B cell (primary cell): Measurements from ENCODE around the gene LAIR2. TPM values are rescaled to one million over a fixed set of nuclear protein-coding genes. Genes with fewer than 3 reads are reported as not detected.

ENCODE experiments used
- ATAC-seq: fragments of 200-7000 bp; cut with Tn5 transposase; one replicate; pipeline ENCODE4 v1.10.0; 2021; ENCODE audit warnings: low read depth, mild to moderate bottlenecking, moderate number of reproducible peaks, moderate library complexity
- CTCF ChIA-PET: fragments of 350-600 bp; sonication (Branson Sonifier 250); formaldehyde crosslinking; loops from one replicate; lab custom pipeline; 2021; ENCODE audit warnings: antibody characterized with exemption, inconsistent platforms; lab: Charles Lee
- POLR2A ChIA-PET: fragments of 350-600 bp; sonication (Branson Sonifier 250); formaldehyde crosslinking; loops from one replicate; lab custom pipeline; 2021; ENCODE audit warnings: antibody characterized with exemption; lab: Charles Lee
- DNase-seq: peaks from one replicate; pipeline ENCODE4 v3.0.0; 2013
- H2AFZ ChIP-seq: 2 replicates; pipeline ENCODE4 v1.6.1; 2012; ENCODE audit warnings: mild to moderate bottlenecking, low read depth, low read length; ENCODE audit not compliant: insufficient read depth, poor library complexity, severe bottlenecking
- H3K27ac ChIP-seq, 2 donors: 1 replicate in 1 of 2; 2 replicates in 1 of 2; pipeline ENCODE4 v1.5.1; 2012 to 2013; ENCODE audit warnings: low read length in 2 of 2, mild to moderate bottlenecking in 2 of 2, moderate library complexity in 1 of 2
- H3K27me3 ChIP-seq, 4 experiments: fragments of 200-600 bp in 1 of 4; sonication (generic) in 1 of 4; replicated peaks in 1 of 4; 1 replicate in 2 of 4; 2 replicates in 2 of 4; pipeline versions ENCODE4 v1.6.1 to v1.7.0; 2013 to 2016; ENCODE audit warnings: low read length in 3 of 4, mild to moderate bottlenecking in 2 of 4, mixed read lengths in 1 of 4, moderate library complexity in 1 of 4; ENCODE audit not compliant: insufficient read depth in 4 of 4, control insufficient read depth in 3 of 4; ENCODE audit errors: control extremely low read depth in 1 of 4
- H3K36me3 ChIP-seq, 2 experiments: replicated peaks in 1 of 2; 1 replicate in 1 of 2; 2 replicates in 1 of 2; pipeline versions ENCODE4 v1.6.1 to v1.7.1; 2013; ENCODE audit warnings: low read length in 1 of 2; ENCODE audit not compliant: insufficient read depth in 2 of 2, control insufficient read depth in 1 of 2; ENCODE audit errors: control extremely low read depth in 1 of 2, extremely low read depth in 1 of 2
- H3K4me1 ChIP-seq, 2 donors: fragments of 200-600 bp in 1 of 2; sonication (generic) in 1 of 2; 1 replicate in 1 of 2; 2 replicates in 1 of 2; pipeline versions ENCODE4 v1.5.1 to v1.6.1; 2013 to 2017; ENCODE audit warnings: low read length in 2 of 2; ENCODE audit not compliant: control insufficient read depth in 2 of 2, insufficient read depth in 2 of 2
- H3K4me2 ChIP-seq: replicated peaks from 2 replicates; pipeline ENCODE3; 2012; ENCODE audit warnings: mild to moderate bottlenecking, low read depth, low read length; ENCODE audit not compliant: poor library complexity, severe bottlenecking
- H3K4me3 ChIP-seq, 5 experiments: fragments of 200-600 bp in 1 of 5; sonication (generic) in 1 of 5; 1 replicate in 3 of 5; 2 replicates in 2 of 5; pipeline versions ENCODE4 v1.5.1 to v1.7.0; 2011 to 2016; ENCODE audit warnings: low read length in 4 of 5, mild to moderate bottlenecking in 4 of 5, low read depth in 2 of 5, control low read depth in 1 of 5, moderate library complexity in 1 of 5; ENCODE audit not compliant: insufficient read depth in 1 of 5; ENCODE audit errors: control extremely low read depth in 1 of 5, extremely low read depth in 1 of 5
- H3K79me2 ChIP-seq: fragments of 200-600 bp; sonication (generic); one replicate; pipeline ENCODE4 v1.6.0; 2016; ENCODE audit warnings: low read length; ENCODE audit not compliant: control insufficient read depth, insufficient read depth
- H3K9ac ChIP-seq: fragments of 200-600 bp; sonication (generic); 2 replicates; pipeline ENCODE4 v1.6.1; 2017; ENCODE audit warnings: mild to moderate bottlenecking, low read length, moderate library complexity
- H3K9me3 ChIP-seq, 3 donors: one replicate each; pipeline versions ENCODE4 v1.6.1 to v1.7.1; 2013; ENCODE audit warnings: low read length in 2 of 3; ENCODE audit not compliant: control insufficient read depth in 2 of 3, insufficient read depth in 1 of 3; ENCODE audit errors: control extremely low read depth in 1 of 3
- H4K20me1 ChIP-seq: 2 replicates; pipeline ENCODE4 v1.6.0; 2012; ENCODE audit warnings: mild to moderate bottlenecking, low read length; ENCODE audit not compliant: insufficient read depth, control insufficient read depth, poor library complexity, severe bottlenecking
- H3K27ac Mint-ChIP-seq: one replicate; pipeline ENCODE4 v1.8.0; 2021; ENCODE audit warnings: mixed read lengths
- H3K27me3 Mint-ChIP-seq: one replicate; pipeline ENCODE4 v1.8.0; 2021; ENCODE audit warnings: mixed read lengths
- H3K4me1 Mint-ChIP-seq: one replicate; pipeline ENCODE4 v1.8.0; 2021; ENCODE audit warnings: mixed read lengths
- H3K4me3 Mint-ChIP-seq: one replicate; pipeline ENCODE4 v1.8.0; 2021; ENCODE audit warnings: mixed read lengths
- H3K9me3 Mint-ChIP-seq: one replicate; pipeline ENCODE4 v1.8.0; 2022; ENCODE audit warnings: mixed read lengths; ENCODE audit not compliant: insufficient read depth
- CTCF ChIP-seq: fragments of 200-600 bp; IDR thresholded peaks from one replicate; pipeline ENCODE4 v1.8.0; 2022; ENCODE audit warnings: antibody characterized with exemption, mild to moderate bottlenecking
- EZH2 ChIP-seq: IDR thresholded peaks from 2 replicates; pipeline ENCODE4 v1.6.1; 2012; ENCODE audit warnings: borderline replicate concordance, low read depth, mild to moderate bottlenecking, moderate library complexity, low read length; ENCODE audit not compliant: insufficient read depth, poor library complexity, severe bottlenecking
- WGBS: methylation state at CpG from one replicate; pipeline ENCODE4 v1.1.5; 2013; ENCODE audit warnings: missing lambda C conversion rate; ENCODE audit not compliant: insufficient coverage; 5-methylcytosine and 5-hydroxymethylcytosine counted together
- intact Hi-C: fragments of 100-400 bp; cut with micrococcal nuclease; formaldehyde crosslinking; loops from one replicate; pipeline ENCODE4 v1.10.0; 2022
- polyA plus RNA-seq: library from polyadenylated mRNA; depleted of rRNA; stranded (reverse); fragments of >200 nt; gene quantifications from 2 replicates; pipeline ENCODE4 v1.2.3, GENCODE V29; 2012
- total RNA-seq, 2 donors: library from RNA; stranded (reverse); fragments of 120-200 nt in 1 of 2; gene quantifications; 1 replicate in 1 of 2; 2 replicates in 1 of 2; pipeline versions ENCODE4 v1.2.3 to v1.2.4, GENCODE V29; 2013 to 2022

The LAIR2 gene
- total and polyA plus RNA-seq, 2 donors (not counting 1 experiment from before 2014, with no cell fraction given) = not detected

- H4K20me1 ChIP-seq = no peaks in the 10 kb centered on the region
- 84% methylated on average over 7 of the region's 8 CpGs for WGBS
- H3K9ac ChIP-seq = no peak overlapping the region
- no peaks in the 10 kb centered on the region for H3K36me3 ChIP-seq
- TF ChIP-seq EZH2 (no peak), CTCF (no peak)
- H3K4me2 ChIP-seq = no peak overlapping the region
- H3K27me3 ChIP-seq = peaks cover 0 to 43% (median 19%) of the 10 kb centered on the region in 4 experiments
- H3K27ac Mint-ChIP-seq = no peak overlapping the region
- no peak overlapping the region for H3K4me3 ChIP-seq
- peaks cover 14% of the 10 kb centered on the region for H3K4me1 Mint-ChIP-seq
- ATAC-seq (no peak), DNase-seq (no peak)
- intact Hi-C loops = no loop called here
- H2AFZ ChIP-seq = no peak overlapping the region
- peaks cover 38% of the 10 kb centered on the region for H3K27me3 Mint-ChIP-seq
- peaks cover 16 to 19% of the 10 kb centered on the region in 2 donors for H3K4me1 ChIP-seq
- H3K9me3 Mint-ChIP-seq = no peaks in the 10 kb centered on the region
- ChIA-PET CTCF (interaction anchor here (1.0 to 1.4 kb wide), 3 partner anchors 12 to 170 kb away, joined by 3 to 4 read pairs (median 4); no protein-coding TSS in a partner anchor), POLR2A (no interaction called here)
- no peak overlapping the region for H3K27ac ChIP-seq
- H3K4me3 Mint-ChIP-seq = no peak overlapping the region
- H3K9me3 ChIP-seq = peaks cover 0 to 19% (median 0%) of the 10 kb centered on the region in 3 donors
- H3K79me2 ChIP-seq = no peaks in the 10 kb centered on the region
These were observed 33.1 kb upstream of the LAIR2 start for GRCh38 chr19:54469496-54469934.

- ChIA-PET POLR2A (no interaction called here), CTCF (interaction anchor here (0.7 to 1.4 kb wide), 5 partner anchors 11 to 204 kb away, joined by 3 to 9 read pairs (median 4); no protein-coding TSS in a partner anchor)
- H3K79me2 ChIP-seq = no peaks in the 10 kb centered on the region
- peaks cover 12 to 16% of the 10 kb centered on the region in 2 donors for H3K4me1 ChIP-seq
- H3K27ac ChIP-seq = no peak overlapping the region
- no peak overlapping the region for H3K4me3 ChIP-seq
- H3K27ac Mint-ChIP-seq = no peak overlapping the region
- peak overlapping the region; percentile 64 for H3K4me2 ChIP-seq
- H3K27me3 ChIP-seq = peaks cover 0 to 43% (median 19%) of the 10 kb centered on the region in 4 experiments
- peak overlapping the region; percentile 53 for H3K4me3 Mint-ChIP-seq
- no peak overlapping the region for H2AFZ ChIP-seq
- no peak for DNase-seq
- H3K9me3 ChIP-seq = peaks cover 0 to 14% (median 0%) of the 10 kb centered on the region in 3 donors
- intact Hi-C loops = no loop called here
- H3K9ac ChIP-seq = no peak overlapping the region
- no peaks in the 10 kb centered on the region for H3K9me3 Mint-ChIP-seq
- no peak for TF ChIP-seq EZH2
- peak; percentile 27 for TF ChIP-seq CTCF
- H3K4me1 Mint-ChIP-seq = peaks cover 11% of the 10 kb centered on the region
- no peak for ATAC-seq
- 100% methylated on average over 4 of the region's 10 CpGs for WGBS
- H3K36me3 ChIP-seq = no peaks in the 10 kb centered on the region
- peaks cover 43% of the 10 kb centered on the region for H3K27me3 Mint-ChIP-seq
- H4K20me1 ChIP-seq = no peaks in the 10 kb centered on the region
These were observed 32.2 kb upstream of the LAIR2 start for GRCh38 chr19:54470276-54470887.
